Stimulated activated CD8-positive, alpha-beta memory T cell treated with anti-CD3 and anti-CD28 coated beads, Interleukin-12 subunit alpha, Interleukin-12 subunit beta, amount 100 ng/mL, for 4 hours (primary cell): ENCODE measurements around the gene KRTAP10-1.
"Not testable (repeated sequence)": the region's sequence is repeated elsewhere in the genome, so short reads cannot be mapped to it uniquely, and the experiment has no call there.

Experiments used
- DNase-seq: peaks from one replicate; pipeline ENCODE4 v3.0.0-alpha.2; 2020; ENCODE audit warnings: low read depth

KRTAP10-1 gene

GRCh38 chr21:44539991-44540666 is at the start of gene KRTAP10-1:
Gene KRTAP10-1, minus strand, starts transcription at chr21:44540195. Its CDS starts 45 bp downstream, at chr21:44540150.
- DNase-seq, result no peak

GRCh38 chr21:44589094-44589493 is 49.1 kb upstream of the KRTAP10-1 start:
- DNase-seq, result no peak

GRCh38 chr21:44585892-44586291 is 45.9 kb upstream of the KRTAP10-1 start:
- no peak for DNase-seq

GRCh38 chr21:44583800-44584147 is 43.8 kb upstream of the KRTAP10-1 start:
- DNase-seq, result no peak

- no peak for DNase-seq
Observed at GRCh38 chr21:44583089-44583799, 43.2 kb upstream of the KRTAP10-1 start.

- no peak for DNase-seq
Observed at GRCh38 chr21:44582055-44582454, 42.1 kb upstream of the KRTAP10-1 start.

GRCh38 chr21:44581158-44581557 is 41.2 kb upstream of the KRTAP10-1 start:
- no peak for DNase-seq

- not testable (repeated sequence) for DNase-seq
Observed at GRCh38 chr21:44580231-44580821, 40.3 kb upstream of the KRTAP10-1 start, which contains the start of gene KRTAP10-5. Gene KRTAP10-5, minus strand, starts transcription at chr21:44580604. Its CDS starts 26 bp downstream, at chr21:44580578.

- no peak for DNase-seq
Observed at GRCh38 chr21:44579833-44580144, 39.8 kb upstream of the KRTAP10-1 start.

GRCh38 chr21:44579056-44579832 is 39.2 kb upstream of the KRTAP10-1 start:
- DNase-seq, result no peak

- DNase-seq, result no peak
Observed at GRCh38 chr21:44578371-44579055, 38.5 kb upstream of the KRTAP10-1 start.

- DNase-seq, result no peak
Observed at GRCh38 chr21:44576025-44576420, 36.0 kb upstream of the KRTAP10-1 start.

- DNase-seq, result no peak
Observed at GRCh38 chr21:44575307-44576024, 35.5 kb upstream of the KRTAP10-1 start.

GRCh38 chr21:44574457-44575306 is 34.7 kb upstream of the KRTAP10-1 start:
- no peak for DNase-seq

- not testable (repeated sequence) for DNase-seq
Observed at GRCh38 chr21:44573630-44574456, 33.8 kb upstream of the KRTAP10-1 start, which contains the start of gene KRTAP10-4. Gene KRTAP10-4, plus strand, starts transcription at chr21:44573729. Its CDS starts 30 bp downstream, at chr21:44573759.

- no peak for DNase-seq
Observed at GRCh38 chr21:44572959-44573583, 33.1 kb upstream of the KRTAP10-1 start.

- no peak for DNase-seq
Observed at GRCh38 chr21:44571844-44572782, 32.1 kb upstream of the KRTAP10-1 start.

- DNase-seq, result no peak
Observed at GRCh38 chr21:44571296-44571695, 31.3 kb upstream of the KRTAP10-1 start.
